WTC11 (cell line): ENCODE data around the gene SF3B4. TPM values are rescaled to one million over a fixed set of nuclear protein-coding genes. Genes with fewer than 3 reads are reported as not detected.
A peak's percentile ranks its signal among the peaks of the same experiment; 100 is the strongest.

Experiments used
- ATAC-seq: fragments of 200-7000 bp; cut with Tn5 transposase; 2 replicates; pipeline ENCODE4 v1.10.0; 2021; ENCODE audit warnings: mild to moderate bottlenecking, moderate library complexity
- CTCF ChIA-PET: fragments of 300-600 bp; sonication (Branson Sonifier 250); formaldehyde crosslinking; loops from one replicate; lab custom pipeline; 2021; ENCODE audit warnings: antibody characterized with exemption; lab: Charles Lee
- POLR2A ChIA-PET: fragments of 350-600 bp; sonication (Branson Sonifier 250); formaldehyde crosslinking; loops from one replicate; lab custom pipeline; 2021; ENCODE audit warnings: antibody characterized with exemption; lab: Charles Lee
- DNase-seq: peaks from one replicate; pipeline ENCODE4 v3.0.0; 2021; ENCODE audit warnings: low spot score
- H3K27ac Mint-ChIP-seq: 2 replicates; pipeline ENCODE4 v1.8.0; 2021; ENCODE audit warnings: mixed read lengths
- H3K27me3 Mint-ChIP-seq: 2 replicates; pipeline ENCODE4 v1.8.0; 2021; ENCODE audit warnings: low read depth, mild to moderate bottlenecking, moderate library complexity, mixed read lengths
- H3K36me3 Mint-ChIP-seq: 2 replicates; pipeline ENCODE4 v1.8.0; 2021; ENCODE audit warnings: mixed read lengths
- H3K4me1 Mint-ChIP-seq: 2 replicates; pipeline ENCODE4 v1.8.0; 2022; ENCODE audit warnings: mixed read lengths
- H3K4me3 Mint-ChIP-seq: 2 replicates; pipeline ENCODE4 v1.8.0; 2021; ENCODE audit warnings: mild to moderate bottlenecking, moderate library complexity, mixed read lengths
- H3K9me3 Mint-ChIP-seq: 2 replicates; pipeline ENCODE4 v1.8.0; 2021; ENCODE audit warnings: mixed read lengths
- CBFB ChIP-seq: sonication (generic); formaldehyde crosslinking; IDR thresholded peaks from 2 replicates; pipeline ENCODE4 v1.8.1; 2022; ENCODE audit warnings: mild to moderate bottlenecking, low read depth, missing genetic modification reagents
- CTCF ChIP-seq: fragments of 200-600 bp; IDR thresholded peaks from 2 replicates; pipeline ENCODE4 v1.8.0; 2022; ENCODE audit warnings: antibody characterized with exemption
- E2F1 ChIP-seq: sonication (generic); formaldehyde crosslinking; IDR thresholded peaks from 2 replicates; pipeline ENCODE4 v1.8.0; 2022; ENCODE audit warnings: mild to moderate bottlenecking, missing genetic modification reagents
- FOXK1 ChIP-seq: sonication (generic); formaldehyde crosslinking; IDR thresholded peaks from 2 replicates; pipeline ENCODE4 v1.8.0; 2022; ENCODE audit warnings: mild to moderate bottlenecking, moderate library complexity, missing genetic modification reagents
- FOXP1 ChIP-seq: sonication (generic); formaldehyde crosslinking; IDR thresholded peaks from 2 replicates; pipeline ENCODE4 v1.8.0; 2022; ENCODE audit warnings: missing genetic modification reagents, mild to moderate bottlenecking, moderate library complexity, borderline replicate concordance
- HMGA2 ChIP-seq: fragments of 250-450 bp; sonication (Bioruptor Pico); IDR thresholded peaks from 2 replicates; pipeline ENCODE4 v1.4.0; 2021; ENCODE audit warnings: mild to moderate bottlenecking, moderate library complexity
- IRF2 ChIP-seq: sonication (generic); formaldehyde crosslinking; IDR thresholded peaks from 2 replicates; pipeline ENCODE4 v1.8.0; 2022; ENCODE audit warnings: low read depth, missing genetic modification reagents, borderline replicate concordance
- KAT7 ChIP-seq: sonication (generic); formaldehyde crosslinking; IDR thresholded peaks from 2 replicates; pipeline ENCODE4 v1.8.1; 2023; ENCODE audit warnings: missing genetic modification reagents, mild to moderate bottlenecking, borderline replicate concordance
- MLX ChIP-seq: sonication (generic); formaldehyde crosslinking; IDR thresholded peaks from 2 replicates; pipeline ENCODE4 v1.8.1; 2023; ENCODE audit warnings: mild to moderate bottlenecking, missing genetic modification reagents, moderate library complexity
- MYBL2 ChIP-seq: sonication (generic); formaldehyde crosslinking; IDR thresholded peaks from 2 replicates; pipeline ENCODE4 v1.8.1; 2023; ENCODE audit warnings: mild to moderate bottlenecking, moderate library complexity, missing genetic modification reagents
- PRRX2 ChIP-seq: fragments of 250-450 bp; sonication (Bioruptor Pico); IDR thresholded peaks from 2 replicates; pipeline ENCODE4 v1.8.0; 2021; ENCODE audit warnings: mild to moderate bottlenecking
- RORB ChIP-seq: fragments of 250-450 bp; sonication (Bioruptor Pico); IDR thresholded peaks from 2 replicates; pipeline ENCODE4 v1.9.0; 2021; ENCODE audit warnings: mild to moderate bottlenecking
- SMAD3 ChIP-seq: sonication (generic); formaldehyde crosslinking; IDR thresholded peaks from 2 replicates; pipeline ENCODE4 v1.8.0; 2022; ENCODE audit warnings: missing genetic modification reagents, mild to moderate bottlenecking, borderline replicate concordance
- USF1 ChIP-seq: sonication (generic); formaldehyde crosslinking; IDR thresholded peaks from 2 replicates; pipeline ENCODE4 v1.8.0; 2022; ENCODE audit warnings: mild to moderate bottlenecking, missing genetic modification reagents
- USF2 ChIP-seq: sonication (generic); formaldehyde crosslinking; IDR thresholded peaks from 2 replicates; pipeline ENCODE4 v1.8.1; 2023; ENCODE audit warnings: mild to moderate bottlenecking, missing genetic modification reagents, moderate library complexity
- ZMAT4 ChIP-seq: fragments of 250-450 bp; sonication (Bioruptor Pico); IDR thresholded peaks from 2 replicates; pipeline ENCODE4 v1.9.0; 2021; ENCODE audit warnings: mild to moderate bottlenecking
- ZNF232 ChIP-seq: sonication (generic); formaldehyde crosslinking; IDR thresholded peaks from 2 replicates; pipeline ENCODE4 v1.8.0; 2022; ENCODE audit warnings: mild to moderate bottlenecking, missing genetic modification reagents
- ZNF317 ChIP-seq: sonication (generic); formaldehyde crosslinking; IDR thresholded peaks from 2 replicates; pipeline ENCODE4 v1.8.1; 2023; ENCODE audit warnings: low read depth, mild to moderate bottlenecking, moderate library complexity, missing genetic modification reagents, borderline replicate concordance
- total RNA-seq: library from RNA; stranded (reverse); gene quantifications from 3 replicates; pipeline ENCODE4 v1.2.3, GENCODE V29; 2021
- TF ChIP-seq, protein P1 (sequence below): sonication (generic); formaldehyde crosslinking; IDR thresholded peaks from 2 replicates; pipeline ENCODE4 v1.8.1; 2022; ENCODE audit warnings: mild to moderate bottlenecking, moderate library complexity, missing genetic modification reagents
- TF ChIP-seq, protein P2 (sequence below): fragments of 250-450 bp; sonication (Bioruptor Pico); IDR thresholded peaks from 2 replicates; pipeline ENCODE4 v1.9.0; 2021; ENCODE audit warnings: mild to moderate bottlenecking, borderline replicate concordance
- TF ChIP-seq, protein P3 (sequence below): sonication (generic); formaldehyde crosslinking; IDR thresholded peaks from 2 replicates; pipeline ENCODE4 v1.8.0; 2022; ENCODE audit warnings: mild to moderate bottlenecking, missing genetic modification reagents
- TF ChIP-seq, protein P4 (sequence below): sonication (generic); formaldehyde crosslinking; conservative IDR thresholded peaks from 2 replicates; pipeline ENCODE4 v1.8.1; 2022; ENCODE audit warnings: mild to moderate bottlenecking, missing genetic modification reagents

Gene SF3B4
- total RNA-seq, 1 experiment from 2014 or later: 90.1 TPM

GRCh38 chr1:149963358-149963757 is 35.8 kb upstream of the SF3B4 start:
- DNase-seq (no peak), ATAC-seq (no peak)
- Mint-ChIP-seq H3K4me3 (no peak overlapping the region), H3K36me3 (peaks cover 60% of the 10 kb centered on the region), H3K27ac (no peak overlapping the region; the same call in 1 of the 2 replicates), H3K4me1 (no peaks in the 10 kb centered on the region), H3K27me3 (no peaks in the 10 kb centered on the region), H3K9me3 (peaks cover 11% of the 10 kb centered on the region)
- CTCF ChIA-PET: interaction anchor here (1.0 to 1.6 kb wide), 3 partner anchors 87 to 224 kb away, joined by 4 to 8 read pairs (median 6); no protein-coding TSS in a partner anchor
- no peak for TF ChIP-seq HMGA2
- no peak for TF ChIP-seq CTCF
- TF ChIP-seq, protein P1, sequence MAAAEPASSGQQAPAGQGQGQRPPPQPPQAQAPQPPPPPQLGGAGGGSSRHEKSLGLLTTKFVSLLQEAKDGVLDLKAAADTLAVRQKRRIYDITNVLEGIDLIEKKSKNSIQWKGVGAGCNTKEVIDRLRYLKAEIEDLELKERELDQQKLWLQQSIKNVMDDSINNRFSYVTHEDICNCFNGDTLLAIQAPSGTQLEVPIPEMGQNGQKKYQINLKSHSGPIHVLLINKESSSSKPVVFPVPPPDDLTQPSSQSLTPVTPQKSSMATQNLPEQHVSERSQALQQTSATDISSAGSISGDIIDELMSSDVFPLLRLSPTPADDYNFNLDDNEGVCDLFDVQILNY (CRISPR knock-in tag): no peak
- no peak for TF ChIP-seq MYBL2
- TF ChIP-seq MLX (CRISPR knock-in tag): no peak
- no peak for TF ChIP-seq FOXK1
- TF ChIP-seq, protein P2, sequence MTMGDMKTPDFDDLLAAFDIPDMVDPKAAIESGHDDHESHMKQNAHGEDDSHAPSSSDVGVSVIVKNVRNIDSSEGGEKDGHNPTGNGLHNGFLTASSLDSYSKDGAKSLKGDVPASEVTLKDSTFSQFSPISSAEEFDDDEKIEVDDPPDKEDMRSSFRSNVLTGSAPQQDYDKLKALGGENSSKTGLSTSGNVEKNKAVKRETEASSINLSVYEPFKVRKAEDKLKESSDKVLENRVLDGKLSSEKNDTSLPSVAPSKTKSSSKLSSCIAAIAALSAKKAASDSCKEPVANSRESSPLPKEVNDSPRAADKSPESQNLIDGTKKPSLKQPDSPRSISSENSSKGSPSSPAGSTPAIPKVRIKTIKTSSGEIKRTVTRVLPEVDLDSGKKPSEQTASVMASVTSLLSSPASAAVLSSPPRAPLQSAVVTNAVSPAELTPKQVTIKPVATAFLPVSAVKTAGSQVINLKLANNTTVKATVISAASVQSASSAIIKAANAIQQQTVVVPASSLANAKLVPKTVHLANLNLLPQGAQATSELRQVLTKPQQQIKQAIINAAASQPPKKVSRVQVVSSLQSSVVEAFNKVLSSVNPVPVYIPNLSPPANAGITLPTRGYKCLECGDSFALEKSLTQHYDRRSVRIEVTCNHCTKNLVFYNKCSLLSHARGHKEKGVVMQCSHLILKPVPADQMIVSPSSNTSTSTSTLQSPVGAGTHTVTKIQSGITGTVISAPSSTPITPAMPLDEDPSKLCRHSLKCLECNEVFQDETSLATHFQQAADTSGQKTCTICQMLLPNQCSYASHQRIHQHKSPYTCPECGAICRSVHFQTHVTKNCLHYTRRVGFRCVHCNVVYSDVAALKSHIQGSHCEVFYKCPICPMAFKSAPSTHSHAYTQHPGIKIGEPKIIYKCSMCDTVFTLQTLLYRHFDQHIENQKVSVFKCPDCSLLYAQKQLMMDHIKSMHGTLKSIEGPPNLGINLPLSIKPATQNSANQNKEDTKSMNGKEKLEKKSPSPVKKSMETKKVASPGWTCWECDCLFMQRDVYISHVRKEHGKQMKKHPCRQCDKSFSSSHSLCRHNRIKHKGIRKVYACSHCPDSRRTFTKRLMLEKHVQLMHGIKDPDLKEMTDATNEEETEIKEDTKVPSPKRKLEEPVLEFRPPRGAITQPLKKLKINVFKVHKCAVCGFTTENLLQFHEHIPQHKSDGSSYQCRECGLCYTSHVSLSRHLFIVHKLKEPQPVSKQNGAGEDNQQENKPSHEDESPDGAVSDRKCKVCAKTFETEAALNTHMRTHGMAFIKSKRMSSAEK (CRISPR knock-in tag): no peak
- no peak for TF ChIP-seq IRF2 (CRISPR knock-in tag)
- TF ChIP-seq E2F1 (CRISPR knock-in tag): no peak
- TF ChIP-seq, protein P3, sequence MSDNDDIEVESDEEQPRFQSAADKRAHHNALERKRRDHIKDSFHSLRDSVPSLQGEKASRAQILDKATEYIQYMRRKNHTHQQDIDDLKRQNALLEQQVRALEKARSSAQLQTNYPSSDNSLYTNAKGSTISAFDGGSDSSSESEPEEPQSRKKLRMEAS (CRISPR knock-in tag): no peak
- TF ChIP-seq ZNF317 (CRISPR knock-in tag): no peak
- no peak for TF ChIP-seq FOXP1 (CRISPR knock-in tag)
- no peak for TF ChIP-seq CBFB
- no peak for TF ChIP-seq ZMAT4
- POLR2A ChIA-PET: no interaction called here

DNA sequence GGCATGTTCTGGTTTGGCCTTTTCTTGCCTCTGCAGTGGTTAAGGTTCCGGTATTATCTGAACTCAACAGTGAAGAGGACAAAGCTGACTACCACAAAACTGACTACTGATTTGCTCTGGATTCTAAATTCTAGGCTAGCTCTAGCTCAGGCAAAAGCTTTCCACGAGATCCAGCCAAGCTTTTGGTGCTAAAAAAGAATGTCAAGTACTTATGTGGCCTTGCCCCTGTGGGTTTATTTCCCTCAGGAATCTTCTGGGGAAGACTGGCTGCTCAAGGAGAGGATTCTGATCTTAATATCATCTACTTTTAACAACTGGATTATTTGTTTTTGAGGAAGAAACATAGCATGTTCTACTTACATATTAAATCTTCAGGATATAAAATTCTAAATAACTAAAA is 35.1 kb upstream of the SF3B4 start:
- POLR2A ChIA-PET: no interaction called here
- Mint-ChIP-seq H3K36me3 (peaks cover 63% of the 10 kb centered on the region), H3K27me3 (no peaks in the 10 kb centered on the region), H3K4me1 (no peaks in the 10 kb centered on the region), H3K4me3 (no peak overlapping the region), H3K27ac (peak overlapping the region; percentile 28; the same call in 1 of the 2 replicates), H3K9me3 (peaks cover 15% of the 10 kb centered on the region)
- CTCF ChIA-PET: interaction anchor here (0.9 to 1.6 kb wide), 6 partner anchors 20 to 224 kb away, joined by 3 to 10 read pairs (median 4); no protein-coding TSS in a partner anchor
- ATAC-seq (no peak), DNase-seq (no peak)
- TF ChIP-seq RORB (CRISPR knock-in tag) (no peak), FOXK1 (no peak), SMAD3 (CRISPR knock-in tag) (no peak), USF2 (CRISPR knock-in tag) (no peak), MYBL2 (no peak), KAT7 (CRISPR knock-in tag) (no peak), USF1 (CRISPR knock-in tag) (no peak), MLX (CRISPR knock-in tag) (no peak), ZNF232 (CRISPR knock-in tag) (no peak), PRRX2 (CRISPR knock-in tag) (no peak), HMGA2 (no peak)
- TF ChIP-seq, protein P4, sequence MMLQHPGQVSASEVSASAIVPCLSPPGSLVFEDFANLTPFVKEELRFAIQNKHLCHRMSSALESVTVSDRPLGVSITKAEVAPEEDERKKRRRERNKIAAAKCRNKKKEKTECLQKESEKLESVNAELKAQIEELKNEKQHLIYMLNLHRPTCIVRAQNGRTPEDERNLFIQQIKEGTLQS (CRISPR knock-in tag): no peak
